Naive B cell (primary cell): ENCODE results near the gene BAD. TPM values are rescaled to one million over a fixed set of nuclear protein-coding genes. Genes with fewer than 3 reads are reported as not detected.
A peak's percentile ranks its signal among the peaks of the same experiment; 100 is the strongest.

Experiments
- ATAC-seq, 2 donors: fragments of 150-1000 bp; cut with Tn5 transposase; 2 replicates each; pipeline ENCODE4 v1.10.0; 2021; ENCODE audit warnings: low read depth in 2 of 2, mild to moderate bottlenecking in 2 of 2, moderate library complexity in 2 of 2
- DNase-seq: peaks from one replicate; pipeline ENCODE4 v3.0.0; 2022
- H3K27ac Mint-ChIP-seq, 6 donors: one replicate each; pipeline ENCODE4 v1.8.0; 2020 to 2022; ENCODE audit warnings: mild to moderate bottlenecking in 6 of 6, mixed read lengths in 6 of 6, moderate library complexity in 5 of 6, inconsistent platforms in 2 of 6
- H3K27me3 Mint-ChIP-seq, 3 donors: one replicate each; pipeline ENCODE4 v1.8.0; 2021 to 2022; ENCODE audit warnings: mixed read lengths in 3 of 3, mild to moderate bottlenecking in 1 of 3
- H3K36me3 Mint-ChIP-seq, 2 donors: one replicate each; pipeline ENCODE4 v1.8.0; 2020 to 2022; ENCODE audit warnings: mixed read lengths in 2 of 2, inconsistent platforms in 1 of 2, mild to moderate bottlenecking in 1 of 2
- H3K4me1 Mint-ChIP-seq, 3 donors: one replicate each; pipeline ENCODE4 v1.8.0; 2020 to 2022; ENCODE audit warnings: mixed read lengths in 3 of 3, inconsistent platforms in 1 of 3, mild to moderate bottlenecking in 1 of 3, moderate library complexity in 1 of 3
- H3K4me3 Mint-ChIP-seq, 8 donors: one replicate each; pipeline ENCODE4 v1.8.0; 2020 to 2022; ENCODE audit warnings: mild to moderate bottlenecking in 8 of 8, mixed read lengths in 8 of 8, moderate library complexity in 8 of 8, inconsistent platforms in 2 of 8
- H3K9me3 Mint-ChIP-seq, 7 donors: one replicate each; pipeline ENCODE4 v1.8.0; 2020 to 2022; ENCODE audit warnings: mixed read lengths in 7 of 7, mild to moderate bottlenecking in 5 of 7, inconsistent platforms in 2 of 7, moderate library complexity in 1 of 7
- polyA plus RNA-seq, 6 donors: library from polyadenylated mRNA; unstranded; fragments of 300-500 nt; fragmentation: Illumina TruSeq; gene quantifications; one replicate each; pipeline ENCODE4 v1.2.3, GENCODE V29; 2021; ENCODE audit warnings: low read depth in 6 of 6

The BAD gene
- polyA plus RNA-seq, 6 donors from 2014 or later: 45.5 to 72.8 (median 52.8) TPM

- Mint-ChIP-seq H3K27ac (peak overlapping the region; percentile 95 to 99 (median 98)), H3K4me1 (peaks cover 18 to 36% (median 24%) of the 10 kb centered on the region in 3 donors), H3K4me3 (peak overlapping the region; percentile 94 to 98 (median 98)), H3K9me3 (no peaks in the 10 kb centered on the region), H3K36me3 (no peaks in the 10 kb centered on the region), H3K27me3 (no peaks in the 10 kb centered on the region)
- peak; percentile 97 for DNase-seq
- peak; percentile 68 to 70 for ATAC-seq
Measured at GRCh38 chr11:64269540-64270220, 14.8 kb downstream of the BAD start.

DNA sequence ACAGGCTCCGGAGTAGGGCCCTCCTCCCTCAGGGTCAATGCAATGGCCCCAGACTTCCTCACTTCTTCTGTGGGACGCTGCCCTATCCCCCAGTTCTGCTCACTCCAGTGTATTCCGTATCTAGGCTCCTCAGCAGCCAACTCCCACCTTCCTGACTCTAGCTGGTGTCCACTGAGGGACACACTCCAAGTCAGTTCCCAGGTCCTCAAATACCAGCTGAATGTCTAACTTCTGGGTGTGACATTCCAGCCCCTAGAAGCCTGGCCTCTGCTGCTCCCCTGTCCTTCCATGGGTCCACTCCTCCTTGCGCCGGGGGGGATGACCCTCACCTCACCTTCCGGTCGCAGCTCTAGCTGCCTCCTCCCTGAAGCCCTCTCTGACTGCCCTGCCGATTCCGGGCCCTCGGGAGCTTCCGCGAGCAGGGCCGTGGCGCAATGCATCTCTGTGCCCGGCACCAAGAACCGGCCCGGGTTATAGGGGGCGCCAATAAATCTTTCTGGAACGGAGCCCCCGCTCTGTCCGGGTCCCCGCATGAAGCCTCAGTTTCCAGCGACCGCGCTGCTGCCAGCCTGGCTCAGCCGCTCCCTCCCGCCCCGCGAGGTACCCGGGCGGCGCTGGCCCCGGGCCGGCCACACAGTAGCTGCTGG is 15.4 kb downstream of the BAD start:
- peak overlapping the region in 5 of 6 donors; percentile 57 to 99 (median 96) for H3K27ac Mint-ChIP-seq
- ATAC-seq: peak in 1 of 2 donors; percentile 3
- no peak for DNase-seq

GRCh38 chr11:64268025-64268892 is 16.2 kb downstream of the BAD start:
- Mint-ChIP-seq H3K27me3 (no peaks in the 10 kb centered on the region), H3K4me1 (peaks cover 18 to 36% (median 24%) of the 10 kb centered on the region in 3 donors), H3K4me3 (peak overlapping the region; percentile 94 to 98 (median 98)), H3K9me3 (no peaks in the 10 kb centered on the region), H3K27ac (peak overlapping the region; percentile 57 to 99 (median 96)), H3K36me3 (no peaks in the 10 kb centered on the region)
- DNase-seq (no peak), ATAC-seq (no peak)

More for the DNA sequence above, 15.4 kb downstream of the BAD start:
- H3K9me3 Mint-ChIP-seq: no peaks in the 10 kb centered on the region
- H3K27me3 Mint-ChIP-seq: no peaks in the 10 kb centered on the region
- H3K4me1 Mint-ChIP-seq: peaks cover 18 to 36% (median 24%) of the 10 kb centered on the region in 3 donors
- H3K4me3 Mint-ChIP-seq: peak overlapping the region; percentile 94 to 98 (median 98)
- no peaks in the 10 kb centered on the region for H3K36me3 Mint-ChIP-seq

DNA sequence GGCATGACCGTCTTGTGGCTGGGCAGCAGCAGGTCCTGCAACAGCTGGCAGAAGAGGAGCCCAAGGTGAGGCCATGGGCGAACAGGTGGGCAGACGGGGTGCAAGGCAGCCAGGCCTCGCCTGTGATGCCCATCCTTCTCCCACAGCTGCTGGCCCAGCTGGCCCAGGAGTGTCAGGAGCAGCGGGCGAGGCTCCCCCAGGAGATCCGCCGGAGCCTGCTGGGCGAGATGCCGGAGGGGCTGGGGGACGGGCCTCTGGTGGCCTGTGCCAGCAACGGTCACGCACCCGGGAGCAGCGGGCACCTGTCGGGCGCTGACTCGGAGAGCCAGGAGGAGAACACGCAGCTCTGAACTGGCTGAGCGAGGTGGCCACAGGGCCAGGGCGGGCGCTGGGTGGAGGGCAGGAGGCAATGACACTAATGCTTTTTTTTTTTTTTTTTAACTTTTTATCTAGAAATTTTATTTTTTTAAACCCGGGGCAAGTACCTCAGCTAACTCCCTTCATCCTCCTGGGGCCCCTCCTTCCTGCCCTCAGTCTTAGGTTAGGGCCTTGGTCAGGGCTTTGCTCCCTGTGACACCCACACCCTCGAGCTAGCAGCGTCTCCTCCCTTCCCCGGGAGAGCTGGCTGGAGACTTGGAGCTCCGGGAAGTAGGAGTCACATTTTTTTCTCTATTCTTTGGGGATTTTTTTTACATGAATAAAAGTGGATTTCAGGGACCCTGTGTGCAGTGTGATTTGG is 17.1 kb downstream of the BAD start:
- Mint-ChIP-seq H3K27ac (peak overlapping the region in 1 of 6 donors; percentile 95), H3K4me3 (peak overlapping the region in 6 of 8 donors; percentile 39 to 97 (median 66)), H3K4me1 (peaks cover 22 to 36% (median 24%) of the 10 kb centered on the region in 3 donors), H3K27me3 (no peaks in the 10 kb centered on the region), H3K9me3 (no peaks in the 10 kb centered on the region), H3K36me3 (no peaks in the 10 kb centered on the region)
- DNase-seq (no peak), ATAC-seq (no peak)

- Mint-ChIP-seq H3K9me3 (no peaks in the 10 kb centered on the region), H3K4me1 (peaks cover 19 to 29% (median 22%) of the 10 kb centered on the region in 3 donors), H3K4me3 (peak overlapping the region in 1 of 8 donors; percentile 68), H3K36me3 (no peaks in the 10 kb centered on the region), H3K27ac (peak overlapping the region in 1 of 6 donors; percentile 22), H3K27me3 (no peaks in the 10 kb centered on the region)
- DNase-seq: no peak
- no peak for ATAC-seq
Measured at GRCh38 chr11:64266339-64266738, 18.1 kb downstream of the BAD start.

DNA sequence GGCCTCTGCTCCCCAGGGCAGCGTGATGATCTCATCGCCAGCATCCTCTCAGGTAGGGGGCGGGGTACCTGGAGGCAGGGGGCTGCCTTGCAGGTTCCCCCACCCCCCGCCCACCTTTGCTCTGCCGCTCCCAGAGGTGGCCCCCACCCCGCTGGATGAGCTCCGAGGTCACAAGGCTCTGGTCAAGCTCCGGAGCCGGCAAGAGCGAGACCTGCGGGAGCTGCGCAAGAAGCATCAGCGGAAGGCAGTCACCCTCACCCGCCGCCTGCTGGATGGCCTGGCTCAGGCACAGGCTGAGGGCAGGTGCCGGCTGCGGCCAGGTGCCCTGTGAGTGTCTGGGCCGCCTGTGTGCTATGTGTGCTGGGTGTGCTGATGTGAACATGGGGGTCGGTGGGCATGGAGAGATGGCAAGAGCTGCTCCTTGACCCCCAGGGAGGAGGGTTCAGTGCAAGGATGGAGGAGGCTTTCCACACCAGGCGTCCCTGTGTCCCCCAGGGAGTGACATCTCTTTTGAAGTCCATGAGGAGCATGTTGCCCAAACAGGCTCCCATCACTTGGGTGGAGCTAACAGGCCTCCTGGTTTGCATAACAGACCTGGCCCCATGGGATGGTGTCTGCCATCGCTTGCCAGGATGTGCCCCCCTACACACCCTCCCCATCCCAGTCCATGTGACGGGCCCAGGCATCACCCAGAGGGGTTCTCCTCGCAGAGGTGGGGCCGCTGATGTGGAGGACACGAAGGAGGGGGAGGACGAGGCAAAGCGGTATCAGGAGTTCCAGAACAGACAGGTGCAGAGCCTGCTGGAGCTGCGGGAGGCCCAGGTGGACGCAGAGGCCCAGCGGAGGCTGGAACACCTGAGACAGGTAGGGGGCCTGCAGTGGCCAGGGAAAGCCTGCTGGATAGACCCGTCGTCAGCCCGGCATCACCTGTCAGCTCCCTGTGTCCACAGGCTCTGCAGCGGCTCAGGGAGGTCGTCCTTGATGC is 19.0 kb downstream of the BAD start:
- ATAC-seq (no peak), DNase-seq (no peak)
- Mint-ChIP-seq H3K9me3 (no peaks in the 10 kb centered on the region), H3K27ac (peak overlapping the region in 1 of 6 donors; percentile 36), H3K4me3 (peak overlapping the region in 1 of 8 donors; percentile 68), H3K4me1 (peaks cover 19 to 28% (median 22%) of the 10 kb centered on the region in 3 donors), H3K27me3 (no peaks in the 10 kb centered on the region), H3K36me3 (no peaks in the 10 kb centered on the region)

DNA sequence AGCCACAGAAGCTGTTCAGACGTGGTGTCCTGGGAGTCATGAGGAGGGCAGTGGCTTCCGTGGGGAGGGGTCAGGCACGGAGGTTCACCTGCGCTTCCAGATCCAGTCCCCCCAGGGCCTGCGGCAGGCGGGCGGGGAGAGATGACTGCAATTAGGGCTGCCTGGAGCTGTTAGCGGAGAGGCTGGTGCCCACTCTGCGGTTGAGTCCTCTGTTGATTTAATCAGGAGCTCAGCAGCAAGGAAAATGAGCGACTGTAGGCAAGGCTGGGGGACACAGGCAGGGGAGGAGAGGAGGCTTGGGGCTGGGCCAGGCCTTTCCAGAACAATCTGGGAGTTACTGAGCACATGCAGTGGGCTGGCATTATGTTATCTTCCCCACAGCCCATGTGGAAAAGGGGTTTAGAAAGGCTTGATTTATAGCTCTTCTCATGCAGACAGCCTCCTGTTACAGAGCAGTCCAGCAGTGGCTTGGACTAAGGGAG is 20.1 kb downstream of the BAD start:
- peak overlapping the region in 1 of 6 donors; percentile 59 for H3K27ac Mint-ChIP-seq

DNA sequence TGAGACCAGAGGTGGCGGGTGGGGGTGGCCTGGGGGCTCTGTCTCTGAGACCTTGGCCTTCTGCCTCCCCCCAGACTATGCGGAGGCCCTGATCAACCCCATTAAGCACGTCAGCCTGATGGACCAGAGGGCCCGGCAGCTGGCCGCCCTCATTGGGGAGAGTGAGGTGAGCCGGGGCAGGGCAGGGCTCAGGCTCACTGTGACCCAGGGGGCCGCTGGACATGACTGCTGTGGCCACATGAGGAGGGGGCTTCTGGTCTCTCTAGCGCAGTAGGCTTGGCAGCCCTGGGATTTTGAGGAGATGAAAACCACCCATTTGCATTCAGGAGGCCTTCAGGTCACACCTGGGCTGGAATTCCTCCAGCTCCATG is 20.5 kb downstream of the BAD start:
- ATAC-seq (no peak), DNase-seq (no peak)
- H3K4me1 Mint-ChIP-seq: peaks cover 13 to 19% (median 13%) of the 10 kb centered on the region in 3 donors
- H3K27ac Mint-ChIP-seq: no peak overlapping the region
- H3K27me3 Mint-ChIP-seq: no peaks in the 10 kb centered on the region
- H3K4me3 Mint-ChIP-seq: no peak overlapping the region
- H3K36me3 Mint-ChIP-seq: peaks cover 0 to 7% of the 10 kb centered on the region in 2 donors
- no peaks in the 10 kb centered on the region for H3K9me3 Mint-ChIP-seq

More for the DNA sequence above, 20.1 kb downstream of the BAD start:
- Mint-ChIP-seq H3K36me3 (peaks cover 0 to 5% of the 10 kb centered on the region in 2 donors), H3K9me3 (no peaks in the 10 kb centered on the region), H3K27me3 (no peaks in the 10 kb centered on the region), H3K4me3 (no peak overlapping the region), H3K4me1 (peaks cover 15 to 23% (median 17%) of the 10 kb centered on the region in 3 donors)
- ATAC-seq (no peak), DNase-seq (no peak)

DNA sequence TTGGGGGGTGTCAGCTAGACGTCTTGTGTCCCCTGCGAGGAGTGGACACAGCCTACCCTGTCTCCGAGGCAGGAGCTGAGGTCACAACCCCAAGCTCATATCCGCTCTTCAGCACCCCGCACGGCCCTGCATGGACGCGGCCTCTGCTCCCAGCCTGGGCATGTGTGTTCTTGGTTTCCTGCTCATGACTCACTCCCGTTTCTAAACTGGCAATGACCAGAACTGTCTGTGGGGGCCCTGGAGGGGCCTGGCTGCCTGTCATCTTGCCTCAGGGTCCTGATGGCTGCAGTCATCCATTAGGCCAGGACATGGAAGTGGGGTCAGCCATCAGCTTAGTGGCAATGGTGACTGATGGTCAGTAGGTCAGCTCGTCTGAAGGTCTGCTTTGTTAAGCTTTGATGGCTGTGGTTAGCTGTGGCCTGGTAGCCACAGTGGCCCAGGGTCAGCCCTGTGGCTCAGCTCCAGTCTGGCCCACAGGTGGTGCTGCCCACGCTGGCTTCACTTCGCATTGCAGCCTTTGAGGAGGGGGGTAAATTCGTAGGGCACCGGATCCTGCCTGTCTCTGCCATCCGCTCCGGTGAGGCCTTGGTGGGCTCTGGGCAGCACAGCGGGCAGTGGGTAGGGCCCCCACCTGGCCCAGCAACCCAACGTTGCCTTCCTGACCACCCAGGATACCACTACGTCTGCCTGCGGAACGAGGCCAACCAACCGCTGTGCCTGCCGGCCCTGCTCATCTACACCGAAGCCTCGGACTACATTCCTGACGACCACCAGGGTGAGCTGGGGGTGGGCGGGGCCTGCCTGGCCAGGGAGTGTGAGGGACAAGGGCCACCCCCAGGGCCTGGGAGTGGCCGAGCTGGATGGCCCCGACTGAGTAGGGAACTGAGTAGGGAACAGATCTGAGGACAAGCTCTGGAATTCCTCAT is 21.2 kb downstream of the BAD start:
- H3K9me3 Mint-ChIP-seq: no peaks in the 10 kb centered on the region
- H3K27ac Mint-ChIP-seq: peak overlapping the region in 1 of 6 donors; percentile 41
- no peak for DNase-seq

DNA sequence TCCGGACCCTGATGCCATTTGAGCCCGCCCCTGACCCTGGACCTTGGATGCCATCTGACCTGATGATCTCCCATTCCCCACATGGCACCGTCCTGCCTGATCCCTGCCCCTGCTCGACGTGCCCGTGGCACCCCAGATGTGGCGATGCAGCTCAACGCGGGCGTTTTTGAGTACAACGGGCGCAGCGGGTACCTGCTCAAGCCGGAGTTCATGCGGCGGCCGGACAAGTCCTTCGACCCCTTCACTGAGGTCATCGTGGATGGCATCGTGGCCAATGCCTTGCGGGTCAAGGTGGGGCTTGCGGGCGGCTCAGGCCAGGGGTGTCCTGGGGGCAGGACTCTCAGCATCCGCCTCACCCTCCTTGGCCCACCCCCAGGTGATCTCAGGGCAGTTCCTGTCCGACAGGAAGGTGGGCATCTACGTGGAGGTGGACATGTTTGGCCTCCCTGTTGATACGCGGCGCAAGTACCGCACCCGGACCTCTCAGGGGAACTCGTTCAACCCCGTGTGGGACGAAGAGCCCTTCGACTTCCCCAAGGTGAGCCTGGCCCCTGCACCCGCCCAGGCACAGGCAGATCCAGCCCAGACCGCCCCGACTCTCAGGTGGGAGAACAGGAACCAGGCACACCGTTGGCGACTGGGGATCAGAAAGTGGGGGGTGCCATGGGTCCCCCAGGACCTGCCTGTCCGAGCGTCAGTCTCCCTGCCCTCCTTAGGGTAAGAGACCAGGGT is 22.0 kb downstream of the BAD start:
- no peak for ATAC-seq
- H3K36me3 Mint-ChIP-seq: peaks cover 0 to 7% of the 10 kb centered on the region in 2 donors

More for the DNA sequence above, 21.2 kb downstream of the BAD start:
- no peaks in the 10 kb centered on the region for H3K27me3 Mint-ChIP-seq
- H3K4me1 Mint-ChIP-seq: peaks cover 6 to 12% (median 7%) of the 10 kb centered on the region in 3 donors
- no peak overlapping the region for H3K4me3 Mint-ChIP-seq
- peaks cover 0 to 7% of the 10 kb centered on the region in 2 donors for H3K36me3 Mint-ChIP-seq
- ATAC-seq: no peak

More for the DNA sequence above, 22.0 kb downstream of the BAD start:
- DNase-seq: no peak
- H3K4me3 Mint-ChIP-seq: peak overlapping the region in 1 of 8 donors; percentile 33
- H3K9me3 Mint-ChIP-seq: no peaks in the 10 kb centered on the region
- no peaks in the 10 kb centered on the region for H3K27me3 Mint-ChIP-seq
- H3K4me1 Mint-ChIP-seq: peaks cover 0 to 6% (median 5%) of the 10 kb centered on the region in 3 donors
- H3K27ac Mint-ChIP-seq: no peak overlapping the region
